DMS53 treated with DMSO at 0.1 percent for 48 hours (cell line): ENCODE data around the gene SRSF7.
"Not testable (repeated sequence)": the region's sequence is repeated elsewhere in the genome, so short reads cannot be mapped to it uniquely, and the experiment has no call there.

Experiments
- DNase-seq: peaks from one replicate; lab custom pipeline; 2025; ENCODE audit not compliant: unreplicated experiment; lab: John Stamatoyannopoulos, UW

The SRSF7 gene

GRCh38 chr2:38754506-38754905 is 3.3 kb upstream of the SRSF7 start:
- no peak for DNase-seq

GRCh38 chr2:38754049-38754448 is 2.9 kb upstream of the SRSF7 start:
- no peak for DNase-seq

GRCh38 chr2:38751596-38752410 is 642 bp upstream of the SRSF7 start:
- DNase-seq = no peak

- DNase-seq = no peak
These were observed 910 bp downstream of the SRSF7 start for GRCh38 chr2:38750011-38750890.

GRCh38 chr2:38748943-38749804 is 2.0 kb downstream of the SRSF7 start:
- DNase-seq = no peak

- DNase-seq = no peak
These were observed 2.8 kb downstream of the SRSF7 start for GRCh38 chr2:38748391-38748790.

GRCh38 chr2:38747819-38748218 is 3.3 kb downstream of the SRSF7 start:
- no peak for DNase-seq

GRCh38 chr2:38747007-38747424 is 4.1 kb downstream of the SRSF7 start:
- no peak for DNase-seq

- DNase-seq = no peak
These were observed 5.9 kb downstream of the SRSF7 start for GRCh38 chr2:38745267-38745666.

GRCh38 chr2:38744399-38744780 is 6.8 kb downstream of the SRSF7 start:
- no peak for DNase-seq

GRCh38 chr2:38743672-38744398 is 7.3 kb downstream of the SRSF7 start:
- DNase-seq = no peak

GRCh38 chr2:38742797-38743559 is 8.2 kb downstream of the SRSF7 start:
- DNase-seq = no peak

- DNase-seq = peak; percentile 41
These were observed 10.1 kb downstream of the SRSF7 start for GRCh38 chr2:38740851-38741731.

GRCh38 chr2:38739524-38739923 is 11.6 kb downstream of the SRSF7 start:
- DNase-seq = no peak

- DNase-seq = no peak
These were observed 13.2 kb downstream of the SRSF7 start for GRCh38 chr2:38737925-38738324.

- DNase-seq = not testable (repeated sequence)
These were observed 14.0 kb downstream of the SRSF7 start for GRCh38 chr2:38737000-38737698.

- no peak for DNase-seq
These were observed 15.2 kb downstream of the SRSF7 start for GRCh38 chr2:38735999-38736320.

GRCh38 chr2:38734299-38735058 is 16.7 kb downstream of the SRSF7 start:
- DNase-seq = no peak
